ENCODE measurements around the gene ZC3H12A.
"Not testable (repeated sequence)": the region's sequence is repeated elsewhere in the genome, so short reads cannot be mapped to it uniquely, and the experiment has no call there.

DNA sequence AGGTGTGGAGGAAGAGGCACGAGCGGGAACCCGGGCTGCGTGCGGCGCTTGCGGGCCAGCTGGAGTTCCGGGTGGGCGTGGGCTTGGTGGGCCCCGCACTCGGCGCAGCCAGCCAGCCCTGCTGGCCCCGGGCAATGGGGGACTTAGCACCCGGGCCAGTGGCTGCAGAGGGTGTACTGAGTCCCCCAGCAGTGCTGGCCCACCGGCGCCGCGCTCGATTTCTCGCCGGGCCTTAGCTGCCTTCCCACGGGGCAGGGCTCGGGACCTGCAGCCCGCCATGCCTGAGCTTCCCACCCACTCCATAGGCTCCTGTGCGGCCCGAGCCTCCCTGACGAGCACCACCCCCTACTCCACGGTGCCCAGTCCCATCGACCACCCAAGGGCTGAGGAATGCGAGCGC lies 43.9 kb downstream of the ZC3H12A start:
- TF ChIP-seq, protein P1, sequence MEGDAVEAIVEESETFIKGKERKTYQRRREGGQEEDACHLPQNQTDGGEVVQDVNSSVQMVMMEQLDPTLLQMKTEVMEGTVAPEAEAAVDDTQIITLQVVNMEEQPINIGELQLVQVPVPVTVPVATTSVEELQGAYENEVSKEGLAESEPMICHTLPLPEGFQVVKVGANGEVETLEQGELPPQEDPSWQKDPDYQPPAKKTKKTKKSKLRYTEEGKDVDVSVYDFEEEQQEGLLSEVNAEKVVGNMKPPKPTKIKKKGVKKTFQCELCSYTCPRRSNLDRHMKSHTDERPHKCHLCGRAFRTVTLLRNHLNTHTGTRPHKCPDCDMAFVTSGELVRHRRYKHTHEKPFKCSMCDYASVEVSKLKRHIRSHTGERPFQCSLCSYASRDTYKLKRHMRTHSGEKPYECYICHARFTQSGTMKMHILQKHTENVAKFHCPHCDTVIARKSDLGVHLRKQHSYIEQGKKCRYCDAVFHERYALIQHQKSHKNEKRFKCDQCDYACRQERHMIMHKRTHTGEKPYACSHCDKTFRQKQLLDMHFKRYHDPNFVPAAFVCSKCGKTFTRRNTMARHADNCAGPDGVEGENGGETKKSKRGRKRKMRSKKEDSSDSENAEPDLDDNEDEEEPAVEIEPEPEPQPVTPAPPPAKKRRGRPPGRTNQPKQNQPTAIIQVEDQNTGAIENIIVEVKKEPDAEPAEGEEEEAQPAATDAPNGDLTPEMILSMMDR (IDR thresholded peaks at IDR 0.05 in 8 of 11, conservative IDR thresholded peaks at IDR 0.05 in 3 of 11): not testable (repeated sequence)
- not testable (repeated sequence) for TF ChIP-seq POLR2AphosphoS5, POLR2A (IDR thresholded peaks at IDR 0.05)
